Naive B cell (primary cell): ENCODE measurements around the gene TRIM66. TPM values are rescaled to one million over a fixed set of nuclear protein-coding genes. Genes with fewer than 3 reads are reported as not detected.
A peak's percentile ranks its signal among the peaks of the same experiment; 100 is the strongest.

Experiments used
- ATAC-seq, 2 donors: fragments of 150-1000 bp; cut with Tn5 transposase; 2 replicates each; pipeline ENCODE4 v1.10.0; 2021; ENCODE audit warnings: low read depth in 2 of 2, mild to moderate bottlenecking in 2 of 2, moderate library complexity in 2 of 2
- DNase-seq: peaks from one replicate; pipeline ENCODE4 v3.0.0; 2022
- H3K27ac Mint-ChIP-seq, 6 donors: one replicate each; pipeline ENCODE4 v1.8.0; 2020 to 2022; ENCODE audit warnings: mild to moderate bottlenecking in 6 of 6, mixed read lengths in 6 of 6, moderate library complexity in 5 of 6, inconsistent platforms in 2 of 6
- H3K27me3 Mint-ChIP-seq, 3 donors: one replicate each; pipeline ENCODE4 v1.8.0; 2021 to 2022; ENCODE audit warnings: mixed read lengths in 3 of 3, mild to moderate bottlenecking in 1 of 3
- H3K36me3 Mint-ChIP-seq, 2 donors: one replicate each; pipeline ENCODE4 v1.8.0; 2020 to 2022; ENCODE audit warnings: mixed read lengths in 2 of 2, inconsistent platforms in 1 of 2, mild to moderate bottlenecking in 1 of 2
- H3K4me1 Mint-ChIP-seq, 3 donors: one replicate each; pipeline ENCODE4 v1.8.0; 2020 to 2022; ENCODE audit warnings: mixed read lengths in 3 of 3, inconsistent platforms in 1 of 3, mild to moderate bottlenecking in 1 of 3, moderate library complexity in 1 of 3
- H3K4me3 Mint-ChIP-seq, 8 donors: one replicate each; pipeline ENCODE4 v1.8.0; 2020 to 2022; ENCODE audit warnings: mild to moderate bottlenecking in 8 of 8, mixed read lengths in 8 of 8, moderate library complexity in 8 of 8, inconsistent platforms in 2 of 8
- H3K9me3 Mint-ChIP-seq, 7 donors: one replicate each; pipeline ENCODE4 v1.8.0; 2020 to 2022; ENCODE audit warnings: mixed read lengths in 7 of 7, mild to moderate bottlenecking in 5 of 7, inconsistent platforms in 2 of 7, moderate library complexity in 1 of 7
- polyA plus RNA-seq, 6 donors: library from polyadenylated mRNA; unstranded; fragments of 300-500 nt; fragmentation: Illumina TruSeq; gene quantifications; one replicate each; pipeline ENCODE4 v1.2.3, GENCODE V29; 2021; ENCODE audit warnings: low read depth in 6 of 6

Gene TRIM66
- polyA plus RNA-seq, 6 donors from 2014 or later, result 0.31 to 1.7 (median 0.95) TPM; not detected in 1

DNA sequence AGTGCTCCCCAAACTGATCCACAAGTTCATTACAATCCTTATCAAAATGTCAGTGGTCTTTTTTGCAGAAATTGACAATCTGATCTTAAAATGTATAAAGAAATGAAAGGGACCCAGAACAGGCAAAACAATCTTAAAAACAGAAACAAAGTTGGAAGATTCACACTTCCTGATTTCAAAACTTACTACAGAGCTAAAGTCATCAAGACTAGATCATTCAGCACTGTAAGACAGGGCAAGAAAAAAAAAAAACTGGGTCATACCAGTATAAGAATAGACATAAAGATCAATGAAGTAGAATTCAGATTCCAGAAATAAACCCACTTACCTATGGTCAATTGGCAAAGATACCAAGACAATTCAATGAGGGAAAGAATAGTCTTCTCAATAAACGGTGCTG lies 84.0 kb downstream of the TRIM66 start:
- Mint-ChIP-seq H3K9me3 (no peaks in the 10 kb centered on the region), H3K36me3 (no peaks in the 10 kb centered on the region), H3K27ac (no peak overlapping the region), H3K4me1 (peaks cover 0 to 12% (median 10%) of the 10 kb centered on the region in 3 donors), H3K4me3 (no peak overlapping the region), H3K27me3 (peaks cover 8 to 32% (median 11%) of the 10 kb centered on the region in 3 donors)
- no peak for ATAC-seq
- no peak for DNase-seq

- DNase-seq, result no peak
- H3K4me3 Mint-ChIP-seq, result no peak overlapping the region
Measured at GRCh38 chr11:8597182-8597581, 85.3 kb downstream of the TRIM66 start.

DNA sequence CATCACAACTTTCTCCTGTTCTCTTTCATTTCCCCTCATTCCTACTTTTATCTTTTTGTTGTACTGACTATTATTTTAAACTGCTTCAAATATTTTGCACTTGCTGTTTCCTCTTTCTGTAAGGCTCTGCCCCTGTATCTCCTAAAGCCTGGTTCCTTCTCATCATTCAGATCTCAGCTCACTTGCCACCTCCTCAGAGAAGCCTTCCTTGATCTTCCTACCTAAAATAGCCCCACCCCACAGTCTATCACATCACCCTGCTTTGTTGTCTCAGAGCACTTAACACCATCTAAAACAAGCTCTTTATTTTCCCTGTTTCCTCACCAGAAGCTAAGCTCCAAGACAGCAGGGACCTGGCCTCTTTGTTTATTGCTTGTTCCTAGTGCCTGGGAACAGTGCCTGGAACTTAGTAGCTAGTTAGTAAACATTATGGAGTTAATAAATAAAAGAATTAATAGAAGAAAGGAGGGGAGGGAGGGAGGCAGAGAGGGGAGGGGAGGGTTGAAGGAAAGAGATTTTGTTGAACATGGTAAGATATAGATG lies 85.9 kb downstream of the TRIM66 start:
- no peak for DNase-seq
- no peak for ATAC-seq
- Mint-ChIP-seq H3K9me3 (no peaks in the 10 kb centered on the region), H3K27ac (peak overlapping the region in 1 of 6 donors; percentile 55), H3K27me3 (peaks cover 8 to 27% (median 8%) of the 10 kb centered on the region in 3 donors), H3K4me1 (peaks cover 5 to 19% (median 15%) of the 10 kb centered on the region in 3 donors), H3K36me3 (no peaks in the 10 kb centered on the region), H3K4me3 (peak overlapping the region in 1 of 8 donors; percentile 26)

More at GRCh38 chr11:8597182-8597581, 85.3 kb downstream of the TRIM66 start:
- Mint-ChIP-seq H3K9me3 (no peaks in the 10 kb centered on the region), H3K27ac (no peak overlapping the region), H3K27me3 (peaks cover 8 to 29% (median 8%) of the 10 kb centered on the region in 3 donors), H3K4me1 (peaks cover 5 to 19% (median 15%) of the 10 kb centered on the region in 3 donors), H3K36me3 (no peaks in the 10 kb centered on the region)
- no peak for ATAC-seq

DNA sequence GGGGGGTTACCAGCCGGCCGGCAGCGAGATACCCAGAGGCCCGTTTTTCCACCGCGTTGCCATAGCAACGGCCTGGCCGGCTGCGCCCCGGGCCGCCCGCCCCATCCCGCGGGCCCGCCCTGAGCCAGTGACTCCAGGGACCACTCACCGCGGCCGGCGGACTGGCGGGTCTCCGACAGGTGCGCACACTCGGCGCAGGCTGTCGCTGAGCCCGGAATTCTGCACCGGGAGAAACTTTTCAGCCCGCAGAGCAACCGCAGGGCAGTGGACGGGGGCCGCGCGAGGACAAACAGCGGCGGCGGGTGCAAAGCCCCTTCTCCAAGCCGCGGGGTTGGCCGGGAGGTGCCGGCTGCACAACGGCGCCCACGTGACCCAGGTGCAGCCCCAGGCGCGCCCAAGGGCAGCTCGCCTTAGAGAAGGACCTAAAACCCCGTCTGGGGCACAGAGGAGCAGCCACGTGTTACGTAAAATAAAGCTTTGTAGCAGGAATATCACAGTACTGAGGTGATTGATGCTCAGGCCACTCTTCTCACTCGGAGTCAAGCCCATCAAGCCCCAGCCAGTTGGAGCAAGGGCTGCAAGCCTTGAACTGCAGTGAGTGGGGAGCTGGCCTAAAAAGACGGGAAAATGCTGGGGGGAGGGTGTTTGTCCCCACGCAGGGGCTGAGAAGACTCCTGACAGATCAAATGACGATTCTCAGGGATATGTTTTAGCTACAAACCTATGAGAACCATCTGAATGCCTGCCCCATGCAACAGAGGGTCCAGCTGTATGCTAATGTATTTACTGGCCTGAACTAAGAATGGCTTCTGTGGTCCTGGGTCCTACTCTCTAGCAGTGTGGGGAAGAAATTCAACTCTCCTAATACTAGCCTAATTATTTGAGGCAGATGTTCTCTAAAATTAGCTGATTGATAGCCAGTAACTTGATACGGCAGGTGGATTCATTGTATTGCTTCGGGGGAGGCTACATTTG lies 88.2 kb downstream of the TRIM66 start, which contains the start of gene STK33:
Gene STK33 (minus strand): TSS at position 294 of the 975 bp plus-strand sequence. CDS start 119,323 bp downstream, outside the sequence.
- peak; percentile 90 to 91 for ATAC-seq
- DNase-seq, result peak; percentile 47
- H3K36me3 Mint-ChIP-seq, result no peaks in the 10 kb centered on the region
- H3K27me3 Mint-ChIP-seq, result peaks cover 0 to 21% (median 8%) of the 10 kb centered on the region in 3 donors
- peak within 1 kb of the TSS in 4 of 6 donors; percentile 32 to 85 (median 40) for H3K27ac Mint-ChIP-seq
- peak within 1 kb of the TSS; percentile 78 to 94 (median 92) for H3K4me3 Mint-ChIP-seq
- peaks cover 5 to 19% (median 15%) of the 10 kb centered on the region in 3 donors for H3K4me1 Mint-ChIP-seq
- no peaks in the 10 kb centered on the region for H3K9me3 Mint-ChIP-seq

DNA sequence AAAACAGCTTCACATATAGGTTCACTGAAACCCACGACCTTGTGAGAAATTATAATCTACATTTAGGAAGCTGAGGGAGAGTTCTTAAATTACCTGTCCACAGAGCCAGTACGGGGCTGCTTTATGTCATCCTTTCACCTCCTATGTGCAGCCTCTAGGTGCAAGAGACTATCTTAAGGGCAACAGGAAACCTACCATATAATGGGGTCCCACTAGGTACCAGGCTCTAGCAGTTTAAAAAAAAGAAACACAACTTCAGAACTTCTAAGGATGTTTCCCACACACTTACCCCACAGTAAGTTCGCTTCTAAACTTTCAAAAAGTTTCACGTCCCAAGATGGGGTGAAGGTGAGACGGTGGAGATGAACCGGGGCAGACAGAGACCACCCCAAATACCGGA lies 89.0 kb downstream of the TRIM66 start:
- H3K36me3 Mint-ChIP-seq, result no peaks in the 10 kb centered on the region
- H3K4me3 Mint-ChIP-seq, result peak overlapping the region; percentile 78 to 94 (median 90)
- ATAC-seq, result peak; percentile 40 to 45
- DNase-seq, result peak; percentile 10
- peak overlapping the region in 2 of 6 donors; percentile 46 to 85 for H3K27ac Mint-ChIP-seq
- H3K9me3 Mint-ChIP-seq, result no peaks in the 10 kb centered on the region
- H3K27me3 Mint-ChIP-seq, result peaks cover 0 to 13% (median 2%) of the 10 kb centered on the region in 3 donors
- peaks cover 5 to 19% (median 15%) of the 10 kb centered on the region in 3 donors for H3K4me1 Mint-ChIP-seq

GRCh38 chr11:8587915-8588314 lies 94.5 kb downstream of the TRIM66 start:
- H3K4me3 Mint-ChIP-seq, result peak overlapping the region in 1 of 8 donors; percentile 26
- H3K4me1 Mint-ChIP-seq, result peaks cover 0 to 4% (median 1%) of the 10 kb centered on the region in 3 donors
- peaks cover 7 to 8% of the 10 kb centered on the region in 2 donors for H3K36me3 Mint-ChIP-seq
- ATAC-seq (no peak), DNase-seq (no peak)
- peaks cover 0 to 6% (median 0%) of the 10 kb centered on the region in 7 donors for H3K9me3 Mint-ChIP-seq
- no peaks in the 10 kb centered on the region for H3K27me3 Mint-ChIP-seq
- H3K27ac Mint-ChIP-seq, result no peak overlapping the region

GRCh38 chr11:8586805-8587204 lies 95.7 kb downstream of the TRIM66 start:
- Mint-ChIP-seq H3K4me3 (no peak overlapping the region), H3K36me3 (peaks cover 7 to 8% of the 10 kb centered on the region in 2 donors), H3K4me1 (peaks cover 4 to 5% (median 4%) of the 10 kb centered on the region in 3 donors), H3K27ac (no peak overlapping the region), H3K27me3 (no peaks in the 10 kb centered on the region), H3K9me3 (peaks cover 0 to 6% (median 2%) of the 10 kb centered on the region in 7 donors)
- DNase-seq, result no peak
- ATAC-seq, result no peak

DNA sequence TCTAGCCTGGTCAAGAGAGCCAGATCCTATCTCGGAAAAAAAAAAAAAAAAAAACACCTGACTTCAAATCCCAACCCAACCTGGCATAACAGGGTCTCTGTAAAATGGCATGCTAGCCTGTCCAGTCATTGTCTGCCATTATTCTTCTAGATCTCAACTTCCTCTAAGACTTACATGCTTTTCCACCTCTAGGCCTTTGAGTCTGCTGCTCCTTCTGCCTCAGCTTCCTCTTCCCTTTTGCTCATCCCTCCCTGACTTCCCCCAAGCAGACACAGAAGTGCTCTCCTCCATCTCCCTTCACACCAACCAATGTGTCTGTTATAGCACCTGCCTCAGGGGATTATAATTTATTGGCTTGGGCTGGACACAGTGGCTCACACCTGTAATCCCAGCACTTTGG lies 96.3 kb downstream of the TRIM66 start:
- peak overlapping the region in 1 of 6 donors; percentile 70 for H3K27ac Mint-ChIP-seq
- DNase-seq, result no peak
- H3K27me3 Mint-ChIP-seq, result no peaks in the 10 kb centered on the region
- H3K36me3 Mint-ChIP-seq, result peaks cover 7 to 8% of the 10 kb centered on the region in 2 donors
- no peak for ATAC-seq
- H3K4me3 Mint-ChIP-seq, result peak overlapping the region in 1 of 8 donors; percentile 36
- peaks cover 4 to 5% (median 4%) of the 10 kb centered on the region in 3 donors for H3K4me1 Mint-ChIP-seq
- H3K9me3 Mint-ChIP-seq, result peaks cover 0 to 6% (median 2%) of the 10 kb centered on the region in 7 donors

GRCh38 chr11:8584511-8584910 lies 98.0 kb downstream of the TRIM66 start:
- Mint-ChIP-seq H3K27ac (no peak overlapping the region), H3K27me3 (no peaks in the 10 kb centered on the region), H3K4me1 (peaks cover 4 to 5% (median 4%) of the 10 kb centered on the region in 3 donors), H3K9me3 (peaks cover 0 to 8% (median 5%) of the 10 kb centered on the region in 7 donors), H3K4me3 (no peak overlapping the region), H3K36me3 (peaks cover 7 to 8% of the 10 kb centered on the region in 2 donors)
- ATAC-seq (no peak), DNase-seq (no peak)

DNA sequence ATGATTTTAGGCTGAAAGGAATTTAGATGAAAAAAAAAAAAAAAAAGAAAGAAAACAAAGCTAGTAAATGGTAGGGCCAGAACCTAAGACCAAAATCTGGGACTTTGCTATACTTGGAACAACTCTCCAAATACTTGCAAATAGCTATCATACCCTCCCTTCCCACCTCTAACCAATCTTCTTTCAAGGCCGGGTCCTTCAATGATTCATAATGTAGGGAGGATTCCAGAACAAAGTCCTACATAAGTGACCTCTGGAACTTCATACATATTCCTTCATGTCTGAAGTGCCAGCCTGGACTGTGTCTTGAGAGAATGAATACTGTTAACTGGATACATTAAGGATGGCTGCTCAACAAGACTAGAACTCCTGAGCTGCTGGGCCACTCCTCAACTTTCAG lies 98.4 kb downstream of the TRIM66 start:
- ATAC-seq (no peak), DNase-seq (no peak)
- Mint-ChIP-seq H3K9me3 (peaks cover 0 to 8% (median 5%) of the 10 kb centered on the region in 7 donors), H3K4me3 (no peak overlapping the region), H3K4me1 (peaks cover 4 to 5% (median 4%) of the 10 kb centered on the region in 3 donors), H3K36me3 (peaks cover 7 to 8% of the 10 kb centered on the region in 2 donors), H3K27ac (no peak overlapping the region), H3K27me3 (no peaks in the 10 kb centered on the region)

DNA sequence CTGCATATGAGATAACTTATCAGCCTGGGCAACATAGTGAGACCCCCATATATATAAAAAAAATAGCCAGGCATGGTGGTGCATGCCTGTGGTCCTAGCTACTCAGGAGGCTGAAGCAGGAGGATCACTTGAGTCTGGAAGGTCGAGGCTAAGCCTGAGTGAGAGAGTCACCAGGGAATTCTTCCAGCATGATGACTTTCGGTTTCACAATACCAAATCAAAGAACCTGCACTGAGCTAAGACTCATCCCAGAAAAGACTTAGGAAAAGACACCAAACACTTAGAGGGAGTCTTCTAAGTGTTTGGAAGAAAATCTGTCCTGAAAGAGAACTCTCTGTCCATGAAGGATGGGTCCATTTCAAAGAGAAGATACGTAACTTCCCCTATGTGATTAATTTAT lies 101.2 kb downstream of the TRIM66 start:
- ATAC-seq (no peak), DNase-seq (no peak)
- Mint-ChIP-seq H3K27me3 (no peaks in the 10 kb centered on the region), H3K4me1 (peaks cover 2 to 5% (median 4%) of the 10 kb centered on the region in 3 donors), H3K4me3 (no peak overlapping the region), H3K36me3 (peaks cover 4% of the 10 kb centered on the region in 2 donors), H3K27ac (no peak overlapping the region), H3K9me3 (peaks cover 0 to 11% (median 5%) of the 10 kb centered on the region in 7 donors)

DNA sequence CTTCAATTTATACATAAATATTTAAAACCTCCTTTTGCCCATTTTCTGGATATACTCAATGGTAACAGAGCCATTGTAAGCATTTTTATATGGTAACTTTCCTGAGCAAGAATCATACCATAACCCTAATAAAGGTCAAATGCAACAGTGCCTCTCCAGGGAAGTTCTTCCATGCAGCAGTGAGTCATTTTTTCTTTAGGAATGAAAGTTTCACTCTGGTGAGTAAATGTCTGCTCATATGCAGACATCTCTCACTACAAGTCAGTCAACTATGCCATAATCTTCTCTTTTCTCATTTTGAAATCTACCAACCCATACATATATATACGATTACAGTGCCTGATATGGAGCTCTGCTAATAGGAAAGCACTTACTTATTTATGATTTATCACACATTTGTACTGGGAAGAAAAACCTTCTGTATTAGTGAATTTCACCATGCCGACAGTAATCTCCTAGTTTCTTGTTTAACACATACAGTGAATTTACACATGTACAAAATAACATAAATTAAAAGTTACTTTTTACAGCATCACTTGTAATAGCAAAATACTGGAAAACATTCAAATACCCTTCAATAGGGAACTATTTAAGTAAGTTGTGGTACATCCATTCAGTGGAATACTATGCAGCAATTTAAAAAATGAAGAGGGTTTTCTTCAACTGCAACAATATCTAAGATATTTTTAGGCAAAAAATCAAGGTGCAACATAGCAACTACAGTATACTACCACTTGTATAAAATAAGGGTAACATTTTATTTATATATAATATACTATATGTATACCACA lies 104.5 kb downstream of the TRIM66 start:
- H3K36me3 Mint-ChIP-seq, result peaks cover 0 to under 1% of the 10 kb centered on the region in 2 donors
- no peak overlapping the region for H3K27ac Mint-ChIP-seq
- peaks cover 0 to 5% (median 4%) of the 10 kb centered on the region in 3 donors for H3K4me1 Mint-ChIP-seq
- H3K4me3 Mint-ChIP-seq, result no peak overlapping the region
- no peaks in the 10 kb centered on the region for H3K27me3 Mint-ChIP-seq
- no peak for ATAC-seq
- no peak for DNase-seq
- H3K9me3 Mint-ChIP-seq, result peaks cover 0 to 11% (median 5%) of the 10 kb centered on the region in 7 donors

GRCh38 chr11:8574798-8575197 lies 107.7 kb downstream of the TRIM66 start:
- H3K4me3 Mint-ChIP-seq, result no peak overlapping the region
- no peaks in the 10 kb centered on the region for H3K4me1 Mint-ChIP-seq
- ATAC-seq (no peak), DNase-seq (no peak)
- H3K36me3 Mint-ChIP-seq, result no peaks in the 10 kb centered on the region
- H3K27me3 Mint-ChIP-seq, result no peaks in the 10 kb centered on the region
- H3K9me3 Mint-ChIP-seq, result peaks cover 0 to 11% (median 0%) of the 10 kb centered on the region in 7 donors
- no peak overlapping the region for H3K27ac Mint-ChIP-seq
